Measurements from ENCODE around the gene PURA. TPM values are rescaled to one million over a fixed set of nuclear protein-coding genes. Genes with fewer than 3 reads are reported as not detected.

PURA gene
- polyA plus RNA-seq, 1 donor from 2014 or later: 2.3 TPM

GRCh38 chr5:140076142-140076541 is 37.8 kb upstream of the PURA start:
- Histone ChIP-seq H3K9ac (ENCODE audit: low read length) (no peak overlapping the region), H3K9me3 (ENCODE audit: low read length) (no peaks in the 10 kb centered on the region), H3K27ac (ENCODE audit: low read length) (no peak overlapping the region), H3K4me3 (ENCODE audit: low read length) (no peak overlapping the region), H3K36me3 (ENCODE audit: insufficient read depth, low read length) (no peaks in the 10 kb centered on the region), H3F3A (ENCODE audit: insufficient read depth, low read length, poor library complexity, severe bottlenecking) (no peaks in the 10 kb centered on the region), H3K9me2 (ENCODE audit: insufficient read depth, low read length) (no peaks in the 10 kb centered on the region), H3K79me2 (replicated peaks; ENCODE audit: insufficient read depth, low read length) (no peaks in the 10 kb centered on the region), H3K27me3 (ENCODE audit: insufficient read depth, low read depth, low read length) (peaks cover 16% of the 10 kb centered on the region), H3K4me2 (ENCODE audit: low read length) (no peak overlapping the region), H4K20me1 (ENCODE audit: insufficient read depth) (no peaks in the 10 kb centered on the region), H2AFZ (ENCODE audit: low read depth, low read length) (no peak overlapping the region)
- TF ChIP-seq EZH2 (IDR thresholded peaks at IDR 0.05; ENCODE audit: borderline replicate concordance, insufficient read depth, low read length, poor library complexity, severe bottlenecking) (no peak), POLR2AphosphoS5 (IDR thresholded peaks at IDR 0.05) (no peak), SMC3 (conservative IDR thresholded peaks at IDR 0.05; ENCODE audit: poor library complexity) (no peak), TAF1 (IDR thresholded peaks at IDR 0.05; ENCODE audit: low read depth) (no peak), EP300 (conservative IDR thresholded peaks at IDR 0.05; ENCODE audit: poor library complexity, severe bottlenecking) (no peak)
- TF ChIP-seq, protein P1, sequence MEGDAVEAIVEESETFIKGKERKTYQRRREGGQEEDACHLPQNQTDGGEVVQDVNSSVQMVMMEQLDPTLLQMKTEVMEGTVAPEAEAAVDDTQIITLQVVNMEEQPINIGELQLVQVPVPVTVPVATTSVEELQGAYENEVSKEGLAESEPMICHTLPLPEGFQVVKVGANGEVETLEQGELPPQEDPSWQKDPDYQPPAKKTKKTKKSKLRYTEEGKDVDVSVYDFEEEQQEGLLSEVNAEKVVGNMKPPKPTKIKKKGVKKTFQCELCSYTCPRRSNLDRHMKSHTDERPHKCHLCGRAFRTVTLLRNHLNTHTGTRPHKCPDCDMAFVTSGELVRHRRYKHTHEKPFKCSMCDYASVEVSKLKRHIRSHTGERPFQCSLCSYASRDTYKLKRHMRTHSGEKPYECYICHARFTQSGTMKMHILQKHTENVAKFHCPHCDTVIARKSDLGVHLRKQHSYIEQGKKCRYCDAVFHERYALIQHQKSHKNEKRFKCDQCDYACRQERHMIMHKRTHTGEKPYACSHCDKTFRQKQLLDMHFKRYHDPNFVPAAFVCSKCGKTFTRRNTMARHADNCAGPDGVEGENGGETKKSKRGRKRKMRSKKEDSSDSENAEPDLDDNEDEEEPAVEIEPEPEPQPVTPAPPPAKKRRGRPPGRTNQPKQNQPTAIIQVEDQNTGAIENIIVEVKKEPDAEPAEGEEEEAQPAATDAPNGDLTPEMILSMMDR (IDR thresholded peaks at IDR 0.05; ENCODE audit: poor library complexity, severe bottlenecking): no peak

DNA sequence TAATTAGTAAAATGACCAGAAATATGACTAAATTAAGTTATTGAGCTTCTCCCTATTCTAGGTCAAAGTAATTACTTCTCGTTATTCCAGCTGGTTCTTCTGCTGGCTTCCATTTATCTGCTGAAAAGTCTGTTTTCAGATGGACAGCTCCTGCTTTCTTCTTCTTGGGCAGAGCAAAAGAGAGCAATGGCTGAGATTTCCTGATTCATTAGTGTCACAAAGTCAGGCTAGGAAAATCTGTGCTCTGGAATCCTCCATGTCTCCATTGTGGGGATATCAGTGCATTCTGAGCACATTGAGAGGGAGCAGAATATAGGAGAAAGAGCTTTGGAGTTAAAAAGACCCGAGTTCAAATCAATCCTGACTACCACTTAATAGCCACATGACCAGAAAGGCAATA is 37.1 kb upstream of the PURA start:
- Histone ChIP-seq H3K79me2 (replicated peaks; ENCODE audit: insufficient read depth, low read length) (no peaks in the 10 kb centered on the region), H3K27me3 (ENCODE audit: insufficient read depth, low read depth, low read length) (peaks cover 16% of the 10 kb centered on the region), H3K4me2 (ENCODE audit: low read length) (no peak overlapping the region), H3K9me3 (ENCODE audit: low read length) (no peaks in the 10 kb centered on the region), H3K36me3 (ENCODE audit: insufficient read depth, low read length) (no peaks in the 10 kb centered on the region), H3K4me3 (ENCODE audit: low read length) (no peak overlapping the region), H4K20me1 (ENCODE audit: insufficient read depth) (no peaks in the 10 kb centered on the region), H3K9me2 (ENCODE audit: insufficient read depth, low read length) (no peaks in the 10 kb centered on the region), H3F3A (ENCODE audit: insufficient read depth, low read length, poor library complexity, severe bottlenecking) (no peaks in the 10 kb centered on the region), H3K27ac (ENCODE audit: low read length) (no peak overlapping the region), H3K9ac (ENCODE audit: low read length) (no peak overlapping the region), H2AFZ (ENCODE audit: low read depth, low read length) (no peak overlapping the region)
- no peak for TF ChIP-seq SMC3 (conservative IDR thresholded peaks at IDR 0.05; ENCODE audit: poor library complexity)
- TF ChIP-seq MXI1 (conservative IDR thresholded peaks at IDR 0.05; ENCODE audit: poor library complexity, severe bottlenecking): no peak
- no peak for TF ChIP-seq REST (IDR thresholded peaks at IDR 0.05; ENCODE audit: borderline replicate concordance)
- TF ChIP-seq EP300 (conservative IDR thresholded peaks at IDR 0.05; ENCODE audit: poor library complexity, severe bottlenecking): no peak
- no peak for TF ChIP-seq RAD21 (conservative IDR thresholded peaks at IDR 0.05)
- TF ChIP-seq, protein P1 (IDR thresholded peaks at IDR 0.05; ENCODE audit: poor library complexity, severe bottlenecking): no peak
- TF ChIP-seq POLR2AphosphoS5 (IDR thresholded peaks at IDR 0.05): no peak
- no peak for TF ChIP-seq TAF1 (IDR thresholded peaks at IDR 0.05; ENCODE audit: low read depth)
- no peak for TF ChIP-seq EZH2 (IDR thresholded peaks at IDR 0.05; ENCODE audit: borderline replicate concordance, insufficient read depth, low read length, poor library complexity, severe bottlenecking)
